C4-2B (cell line): ENCODE data around the gene TXLNG.

Source experiments
- H3K27ac ChIP-seq: fragments of 450-650 bp; 2 replicates; pipeline ENCODE4 v1.5.1; 2017
- CTCF ChIP-seq: fragments of 450-650 bp; conservative IDR thresholded peaks from 2 replicates; pipeline ENCODE4 v1.5.1; 2017; ENCODE audit warnings: mild to moderate bottlenecking
- ZFX ChIP-seq: fragments of 450-650 bp; IDR thresholded peaks from 2 replicates; pipeline ENCODE4 v1.6.1; 2017

TXLNG gene

GRCh38 chrX:16839219-16839851, 53.1 kb downstream of the TXLNG start:
- H3K27ac ChIP-seq, result no peak overlapping the region
- TF ChIP-seq CTCF (no peak), ZFX (no peak)

GRCh38 chrX:16839852-16840460, 53.7 kb downstream of the TXLNG start:
- no peak overlapping the region for H3K27ac ChIP-seq
- TF ChIP-seq CTCF (no peak), ZFX (no peak)

- TF ChIP-seq CTCF (no peak), ZFX (no peak)
- H3K27ac ChIP-seq, result no peak overlapping the region
Observed at GRCh38 chrX:16842684-16843083, 56.4 kb downstream of the TXLNG start.

GRCh38 chrX:16843208-16843909, 57.1 kb downstream of the TXLNG start:
- TF ChIP-seq CTCF (no peak), ZFX (no peak)
- H3K27ac ChIP-seq, result no peak overlapping the region

- no peak overlapping the region for H3K27ac ChIP-seq
- TF ChIP-seq ZFX (no peak), CTCF (no peak)
Observed at GRCh38 chrX:16845686-16846085, 59.4 kb downstream of the TXLNG start.

GRCh38 chrX:16848541-16848940, 62.3 kb downstream of the TXLNG start:
- TF ChIP-seq CTCF (no peak), ZFX (no peak)
- no peak overlapping the region for H3K27ac ChIP-seq

GRCh38 chrX:16851421-16851820, 65.2 kb downstream of the TXLNG start:
- no peak for TF ChIP-seq CTCF
- no peak for TF ChIP-seq ZFX

More at GRCh38 chrX:16851421-16851820, 65.2 kb downstream of the TXLNG start:
- H3K27ac ChIP-seq, result no peak overlapping the region
